Stomach (tissue), 4 donors: ENCODE results near the gene SIGLEC1.

Source experiments
- EP300 ChIP-seq: sonication (generic); formaldehyde crosslinking; IDR thresholded peaks from one replicate; pipeline ENCODE4 v1.6.1; 2017; ENCODE audit warnings: antibody characterized with exemption
- POLR2AphosphoS5 ChIP-seq, 3 donors: sonication (generic); formaldehyde crosslinking; IDR thresholded peaks; one replicate each; pipeline ENCODE4 v1.6.1; 2016; ENCODE audit warnings: antibody characterized with exemption in 3 of 3
- TF ChIP-seq, protein P1 (sequence below), 7 experiments: fragments of 450-650 bp in 4 of 7; fragments of 200-600 bp in 3 of 7; sonication (generic) in 3 of 7; IDR thresholded peaks; one replicate each; pipeline ENCODE4 v1.5.1; 2016 to 2019; ENCODE audit warnings: antibody characterized with exemption in 7 of 7, control low read depth in 2 of 7, mild to moderate bottlenecking in 1 of 7

DNA sequence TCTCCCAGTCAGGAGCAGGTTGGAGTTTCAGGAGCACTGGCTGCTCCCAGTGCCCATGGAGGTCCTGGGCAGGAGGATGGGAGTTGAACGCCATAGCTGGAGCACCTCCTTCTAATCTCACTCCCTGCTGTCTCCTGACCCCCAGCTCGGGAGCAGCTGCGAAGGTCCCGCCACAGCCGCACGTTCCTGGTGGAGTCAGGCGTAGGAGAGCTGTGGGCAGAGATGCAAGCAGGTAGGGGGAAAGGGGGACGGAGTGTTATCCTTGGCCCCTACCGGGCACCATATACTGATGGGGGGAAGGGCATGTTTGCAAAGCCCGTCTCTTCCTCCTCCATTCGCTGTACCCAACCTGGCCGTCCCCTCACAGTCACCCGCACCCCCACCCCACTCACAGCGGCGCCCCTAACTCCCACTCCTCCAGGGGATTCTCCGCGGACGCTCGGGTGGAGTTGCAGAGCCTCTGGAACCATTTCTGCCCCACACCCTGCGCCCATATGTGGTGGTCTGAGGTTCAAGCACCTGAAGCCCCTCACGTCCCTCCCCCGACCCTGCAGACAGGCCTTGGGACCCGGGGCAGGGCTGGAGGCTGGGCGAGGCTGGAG lies 36.8 kb upstream of the SIGLEC1 start:
- TF ChIP-seq, protein P1, sequence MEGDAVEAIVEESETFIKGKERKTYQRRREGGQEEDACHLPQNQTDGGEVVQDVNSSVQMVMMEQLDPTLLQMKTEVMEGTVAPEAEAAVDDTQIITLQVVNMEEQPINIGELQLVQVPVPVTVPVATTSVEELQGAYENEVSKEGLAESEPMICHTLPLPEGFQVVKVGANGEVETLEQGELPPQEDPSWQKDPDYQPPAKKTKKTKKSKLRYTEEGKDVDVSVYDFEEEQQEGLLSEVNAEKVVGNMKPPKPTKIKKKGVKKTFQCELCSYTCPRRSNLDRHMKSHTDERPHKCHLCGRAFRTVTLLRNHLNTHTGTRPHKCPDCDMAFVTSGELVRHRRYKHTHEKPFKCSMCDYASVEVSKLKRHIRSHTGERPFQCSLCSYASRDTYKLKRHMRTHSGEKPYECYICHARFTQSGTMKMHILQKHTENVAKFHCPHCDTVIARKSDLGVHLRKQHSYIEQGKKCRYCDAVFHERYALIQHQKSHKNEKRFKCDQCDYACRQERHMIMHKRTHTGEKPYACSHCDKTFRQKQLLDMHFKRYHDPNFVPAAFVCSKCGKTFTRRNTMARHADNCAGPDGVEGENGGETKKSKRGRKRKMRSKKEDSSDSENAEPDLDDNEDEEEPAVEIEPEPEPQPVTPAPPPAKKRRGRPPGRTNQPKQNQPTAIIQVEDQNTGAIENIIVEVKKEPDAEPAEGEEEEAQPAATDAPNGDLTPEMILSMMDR (IDR thresholded peaks at IDR 0.05), result no peak
- TF ChIP-seq EP300 (no peak), POLR2AphosphoS5 (IDR thresholded peaks at IDR 0.05) (no peak)
